HCT116 (cell line): ENCODE measurements around the gene ABHD16A. TPM values are rescaled to one million over a fixed set of nuclear protein-coding genes. Genes with fewer than 3 reads are reported as not detected.
A peak's percentile ranks its signal among the peaks of the same experiment; 100 is the strongest.

ENCODE experiments used
- ATAC-seq: fragments of 200-7000 bp; cut with Tn5 transposase; 2 replicates; pipeline ENCODE4 v1.9.1; 2020; ENCODE audit warnings: mild to moderate bottlenecking, moderate library complexity
- BruUV-seq: library from RNA; stranded (reverse); fragments of 400-500 nt; replicated peaks from 2 replicates; lab custom pipeline; 2021; lab: Mats Ljungman, UMichigan
- CTCF ChIA-PET: fragments of 300-600 bp; sonication (Branson Sonifier 250); formaldehyde crosslinking; loops from one replicate; lab custom pipeline; 2021; ENCODE audit warnings: antibody characterized with exemption; lab: Charles Lee
- POLR2A ChIA-PET: fragments of 300-600, 350-600 bp; sonication (Branson Sonifier 250); formaldehyde crosslinking; loops from one replicate; lab custom pipeline; 2021; ENCODE audit warnings: antibody characterized with exemption; lab: Charles Lee
- RAD21 ChIA-PET, 2 experiments: fragments of 300-600 bp; sonication (Branson Sonifier 250); formaldehyde crosslinking; loops; one replicate each; lab custom pipeline; 2023; ENCODE audit warnings: low total read pairs in 2 of 2; ENCODE audit not compliant: uncharacterized antibody in 2 of 2, unreplicated experiment in 2 of 2, low non-redundant PET in 1 of 2; lab: Charles Lee
- DNase-seq: peaks from one replicate; pipeline ENCODE4 v3.0.0-alpha.2; 2010; ENCODE audit warnings: low read depth, low spot score
- H2AFZ ChIP-seq: fragments of 200-600 bp; shearing (Covaris generic), sonication (generic); 2 replicates; pipeline ENCODE4 v1.6.1; 2017; ENCODE audit warnings: low read depth, mixed run types, mixed read lengths, antibody characterized with exemption, low read length; ENCODE audit not compliant: poor library complexity, severe bottlenecking
- H3K27ac ChIP-seq: 2 replicates; pipeline ENCODE4 v1.5.1; 2012; ENCODE audit warnings: low read depth, low read length
- H3K27me3 ChIP-seq: fragments of 200-600 bp; sonication (generic); 2 replicates; pipeline ENCODE4 v1.6.1; 2016; ENCODE audit warnings: mixed run types, low read length, mixed read lengths; ENCODE audit not compliant: insufficient read depth
- H3K36me3 ChIP-seq, 2 experiments: fragments of 200-500 bp in 1 of 2; fragments of 200-600 bp in 1 of 2; sonication (Bioruptor generic) in 1 of 2; sonication (generic) in 1 of 2; 2 replicates each; pipeline versions ENCODE4 v1.5.1 to v1.6.1; 2014 to 2016; ENCODE audit warnings: low read length in 2 of 2, inconsistent platforms in 1 of 2, mixed read lengths in 1 of 2, mixed run types in 1 of 2; ENCODE audit not compliant: insufficient read depth in 2 of 2, control insufficient read depth in 1 of 2
- H3K4me1 ChIP-seq, 2 experiments: fragments of 200-600 bp in 1 of 2; sonication (generic) in 1 of 2; 2 replicates each; pipeline versions ENCODE4 v1.5.1 to v1.6.1; 2012 to 2017; ENCODE audit warnings: low read length in 2 of 2, inconsistent platforms in 1 of 2, mild to moderate bottlenecking in 1 of 2, mixed read lengths in 1 of 2, mixed run types in 1 of 2, moderate library complexity in 1 of 2; ENCODE audit not compliant: insufficient read depth in 2 of 2, control insufficient read depth in 1 of 2
- H3K4me2 ChIP-seq: fragments of 200-600 bp; sonication (generic); 2 replicates; pipeline ENCODE4 v1.6.1; 2017; ENCODE audit warnings: mixed run types, low read length, mixed read lengths
- H3K4me3 ChIP-seq, 2 experiments: fragments of 200-600 bp in 1 of 2; sonication (generic) in 1 of 2; replicated peaks in 1 of 2; 2 replicates each; pipeline ENCODE4 v1.5.1; 2011 to 2016; ENCODE audit warnings: low read length in 2 of 2, control low read depth in 1 of 2, low read depth in 1 of 2, mild to moderate bottlenecking in 1 of 2, mixed read lengths in 1 of 2, mixed run types in 1 of 2
- H3K79me2 ChIP-seq: fragments of 200-600 bp; sonication (generic); 2 replicates; pipeline ENCODE4 v1.6.1; 2017; ENCODE audit warnings: mild to moderate bottlenecking, mixed run types, low read length, moderate library complexity, mixed read lengths; ENCODE audit not compliant: insufficient read depth
- H3K9ac ChIP-seq: fragments of 200-600 bp; sonication (generic); 2 replicates; pipeline ENCODE4 v1.6.1; 2016; ENCODE audit warnings: low read length, mixed read lengths
- H3K9me2 ChIP-seq: fragments of 200-600 bp; sonication (generic), shearing (Covaris generic); 2 replicates; pipeline ENCODE4 v1.6.1; 2017; ENCODE audit warnings: mixed run types, mild to moderate bottlenecking, moderate library complexity; ENCODE audit not compliant: insufficient read depth
- H3K9me3 ChIP-seq, 2 experiments: fragments of 200-500 bp in 1 of 2; fragments of 200-600 bp in 1 of 2; sonication (Bioruptor generic) in 1 of 2; sonication (generic) in 1 of 2; 2 replicates each; pipeline ENCODE4 v1.6.1; 2014 to 2017; ENCODE audit warnings: low read length in 2 of 2, mixed read lengths in 2 of 2, inconsistent platforms in 1 of 2, low read depth in 1 of 2, mild to moderate bottlenecking in 1 of 2, mixed run types in 1 of 2, moderate library complexity in 1 of 2; ENCODE audit not compliant: control insufficient read depth in 1 of 2, insufficient read depth in 1 of 2
- H4K20me1 ChIP-seq: fragments of 200-600 bp; sonication (generic), shearing (Covaris generic); 2 replicates; pipeline ENCODE4 v1.6.1; 2017; ENCODE audit warnings: mixed run types, mild to moderate bottlenecking, moderate library complexity; ENCODE audit not compliant: insufficient read depth
- CEBPB ChIP-seq: IDR thresholded peaks from 2 replicates; pipeline ENCODE4 v1.6.1; 2012; ENCODE audit warnings: low read depth
- EGR1 ChIP-seq: IDR thresholded peaks from 2 replicates; pipeline ENCODE4 v1.6.1; 2012; ENCODE audit warnings: low read depth
- ELF1 ChIP-seq: IDR thresholded peaks from 2 replicates; pipeline ENCODE4 v1.6.1; 2012; ENCODE audit warnings: low read depth, borderline replicate concordance
- EZH2 ChIP-seq: fragments of 200-600 bp; sonication (generic); IDR thresholded peaks from 2 replicates; pipeline ENCODE4 v1.6.1; 2017; ENCODE audit warnings: antibody characterized with exemption, mixed run types
- JUND ChIP-seq: IDR thresholded peaks from 2 replicates; pipeline ENCODE4 v1.6.1; 2012
- MAX ChIP-seq: IDR thresholded peaks from 2 replicates; pipeline ENCODE4 v1.6.1; 2012
- POLR2AphosphoS5 ChIP-seq: IDR thresholded peaks from 2 replicates; pipeline ENCODE4 v1.6.1; 2011; ENCODE audit warnings: mild to moderate bottlenecking, low read depth, low read length, moderate library complexity
- RAD21 ChIP-seq: IDR thresholded peaks from 2 replicates; pipeline ENCODE4 v1.6.1; 2012; ENCODE audit warnings: low read depth, mild to moderate bottlenecking
- SIN3A ChIP-seq: IDR thresholded peaks from 2 replicates; pipeline ENCODE4 v1.6.1; 2012; ENCODE audit warnings: low read depth
- SRF ChIP-seq: IDR thresholded peaks from 2 replicates; pipeline ENCODE4 v1.6.1; 2012; ENCODE audit warnings: low read depth
- ZBTB33 ChIP-seq: IDR thresholded peaks from 2 replicates; pipeline ENCODE4 v1.6.1; 2011; ENCODE audit warnings: mild to moderate bottlenecking, low read length, moderate library complexity; ENCODE audit not compliant: insufficient replicate concordance; ENCODE audit errors: extremely low read depth
- ZFX ChIP-seq: fragments of 450-650 bp; IDR thresholded peaks from 2 replicates; pipeline ENCODE4 v1.6.1; 2017
- ZNF274 ChIP-seq: fragments of 200-500 bp; sonication (Bioruptor generic); IDR thresholded peaks from 2 replicates; pipeline ENCODE4 v1.6.1; 2014; ENCODE audit warnings: mild to moderate bottlenecking, low read depth, low read length, inconsistent platforms
- intact Hi-C: fragments of 100-400 bp; cut with micrococcal nuclease; formaldehyde crosslinking; loops from 2 replicates; pipeline ENCODE4 v1.10.0; 2022
- total RNA-seq: library from RNA; stranded (reverse); gene quantifications from one replicate; pipeline ENCODE4 v1.2.1, GENCODE V29; 2021; ENCODE audit not compliant: unreplicated experiment

The ABHD16A gene
- total RNA-seq, 1 experiment from 2014 or later: 32.4 TPM

- H3K79me2 ChIP-seq: peaks cover 61% of the 10 kb centered on the region
- peaks cover 18 to 46% of the 10 kb centered on the region in 2 experiments; a peak in 3 of 4 replicates for H3K4me1 ChIP-seq
- ChIA-PET POLR2A (interaction anchor here (0.6 to 3.9 kb wide), 10 partner anchors 9 to 170 kb away, joined by 3 to 32 read pairs (median 4); partner anchors contain the start of genes ABHD16A, APOM, ATP6V1G2 and BAG6), CTCF (interaction anchor here (0.9 to 1.1 kb wide), 2 partner anchors 66 to 74 kb away, joined by 4 read pairs; no protein-coding TSS in a partner anchor), RAD21 (interaction anchor here in 1 of 2 experiments (0.6 kb wide), 1 partner anchor 117 kb away, joined by 3 read pairs; the partner anchor contains the start of gene ATP6V1G2)
- intact Hi-C loops: loop anchor here (2.0 to 5.0 kb wide), 2 partner anchors 117 to 262 kb away; partner anchors contain the start of genes ATP6V1G2, MICA and NFKBIL1
- no peaks in the 10 kb centered on the region for H4K20me1 ChIP-seq
- peak overlapping the region; percentile 97 to 99 for H3K4me3 ChIP-seq
- ATAC-seq (no peak), DNase-seq (no peak)
- BruUV-seq: TSS peak; percentile 66
- H3K27me3 ChIP-seq: no peaks in the 10 kb centered on the region
- H2AFZ ChIP-seq: no peak overlapping the region
- no peaks in the 10 kb centered on the region for H3K9me2 ChIP-seq
- peaks cover 21 to 36% of the 10 kb centered on the region in 2 experiments for H3K36me3 ChIP-seq
- peak overlapping the region; percentile 90 for H3K27ac ChIP-seq
- no peaks in the 10 kb centered on the region for H3K9me3 ChIP-seq
- H3K9ac ChIP-seq: peak overlapping the region; percentile 90
- peak overlapping the region; percentile 83 for H3K4me2 ChIP-seq
- TF ChIP-seq SIN3A (no peak), MAX (no peak), JUND (no peak), SRF (no peak), ZNF274 (no peak), POLR2AphosphoS5 (no peak), EZH2 (no peak), ZFX (no peak), CEBPB (no peak), RAD21 (no peak), EGR1 (no peak), ZBTB33 (no peak), ELF1 (no peak)
- TF ChIP-seq, all 23 proteins: peak for 0
Measured at GRCh38 chr6:31663961-31664789, 38.9 kb downstream of the ABHD16A start.
